Naive thymus-derived CD4-positive, alpha-beta T cell (primary cell): ENCODE data around the gene ACACA. TPM values are rescaled to one million over a fixed set of nuclear protein-coding genes. Genes with fewer than 3 reads are reported as not detected.
A peak's percentile ranks its signal among the peaks of the same experiment; 100 is the strongest.

Source experiments
- ATAC-seq: fragments of 150-1000 bp; cut with Tn5 transposase; 2 replicates; pipeline ENCODE4 v1.10.0; 2021; ENCODE audit warnings: mild to moderate bottlenecking, moderate library complexity
- CTCF ChIA-PET: fragments of 350-600 bp; sonication (Branson Sonifier 250); formaldehyde crosslinking; loops from one replicate; lab custom pipeline; 2021; ENCODE audit warnings: antibody characterized with exemption; lab: Charles Lee
- POLR2A ChIA-PET: fragments of 350-600 bp; sonication (Branson Sonifier 250); formaldehyde crosslinking; loops from one replicate; lab custom pipeline; 2021; ENCODE audit warnings: antibody characterized with exemption, inconsistent platforms; lab: Charles Lee
- DNase-seq, 9 donors: peaks; one replicate each; pipeline versions ENCODE4 v3.0.0 to v3.0.0-alpha.2; 2020 to 2022; ENCODE audit warnings: mixed read lengths in 1 of 9
- H3K27ac ChIP-seq: one replicate; pipeline ENCODE4 v1.7.0; 2013; ENCODE audit warnings: mild to moderate bottlenecking, low read depth, low read length, moderate library complexity
- H3K27me3 ChIP-seq, 2 donors: one replicate each; pipeline ENCODE4 v1.7.0; 2013; ENCODE audit warnings: low read length in 2 of 2, mild to moderate bottlenecking in 2 of 2, moderate library complexity in 2 of 2; ENCODE audit not compliant: control insufficient read depth in 2 of 2, insufficient read depth in 2 of 2
- H3K36me3 ChIP-seq, 3 experiments: 1 replicate in 2 of 3; 2 replicates in 1 of 3; pipeline ENCODE4 v1.7.0; 2013; ENCODE audit warnings: low read length in 3 of 3, mild to moderate bottlenecking in 3 of 3, moderate library complexity in 1 of 3; ENCODE audit not compliant: insufficient read depth in 3 of 3, control insufficient read depth in 2 of 3
- H3K4me1 ChIP-seq, 2 donors: one replicate each; pipeline ENCODE4 v1.7.0; 2013; ENCODE audit warnings: low read length in 2 of 2, mild to moderate bottlenecking in 2 of 2, moderate library complexity in 1 of 2; ENCODE audit not compliant: control insufficient read depth in 2 of 2, insufficient read depth in 2 of 2
- H3K4me3 ChIP-seq: 2 replicates; pipeline ENCODE4 v1.7.0; 2013; ENCODE audit warnings: mild to moderate bottlenecking, low read length
- H3K9me3 ChIP-seq, 3 experiments: 1 replicate in 2 of 3; 2 replicates in 1 of 3; pipeline ENCODE4 v1.7.0; 2013; ENCODE audit warnings: low read length in 3 of 3; ENCODE audit not compliant: control insufficient read depth in 2 of 3
- H3K27ac Mint-ChIP-seq, 9 donors: one replicate each; pipeline ENCODE4 v1.8.0; 2020 to 2022; ENCODE audit warnings: mixed read lengths in 9 of 9, mild to moderate bottlenecking in 8 of 9, moderate library complexity in 5 of 9, inconsistent platforms in 2 of 9
- H3K27me3 Mint-ChIP-seq, 5 donors: one replicate each; pipeline ENCODE4 v1.8.0; 2021 to 2022; ENCODE audit warnings: mixed read lengths in 5 of 5, mild to moderate bottlenecking in 1 of 5
- H3K36me3 Mint-ChIP-seq, 5 donors: one replicate each; pipeline ENCODE4 v1.8.0; 2020 to 2022; ENCODE audit warnings: mixed read lengths in 5 of 5, mild to moderate bottlenecking in 3 of 5, inconsistent platforms in 1 of 5
- H3K4me1 Mint-ChIP-seq, 7 donors: one replicate each; pipeline ENCODE4 v1.8.0; 2020 to 2022; ENCODE audit warnings: mixed read lengths in 7 of 7, mild to moderate bottlenecking in 3 of 7, inconsistent platforms in 1 of 7
- H3K4me3 Mint-ChIP-seq, 10 donors: one replicate each; pipeline ENCODE4 v1.8.0; 2020 to 2022; ENCODE audit warnings: mild to moderate bottlenecking in 10 of 10, mixed read lengths in 10 of 10, moderate library complexity in 6 of 10, inconsistent platforms in 2 of 10
- H3K9me3 Mint-ChIP-seq, 11 donors: one replicate each; pipeline ENCODE4 v1.8.0; 2020 to 2022; ENCODE audit warnings: mixed read lengths in 11 of 11, mild to moderate bottlenecking in 4 of 11, inconsistent platforms in 1 of 11, moderate library complexity in 1 of 11
- intact Hi-C, 2 donors: fragments of 100-400 bp; cut with micrococcal nuclease; formaldehyde crosslinking; loops; one replicate each; pipeline ENCODE4 v1.15.1; 2023
- polyA plus RNA-seq, 2 donors: library from polyadenylated mRNA; unstranded; fragments of 300-500 nt; fragmentation: Illumina TruSeq; gene quantifications; one replicate each; pipeline ENCODE4 v1.2.3, GENCODE V29; 2021
- total RNA-seq, 6 experiments: library from RNA in 5 of 6; stranded (reverse) in 5 of 6; gene quantifications; 1 replicate in 5 of 6; 2 replicates in 1 of 6; pipeline ENCODE4 v1.2.3 and lab custom pipeline; 2021 to 2026

ACACA gene
- total and polyA plus RNA-seq, 7 experiments from 2014 or later = 6.1 to 47.0 (median 14.5) TPM

- Mint-ChIP-seq H3K27ac (no peak overlapping the region), H3K27me3 (no peaks in the 10 kb centered on the region), H3K36me3 (peaks cover 0 to 31% (median 5%) of the 10 kb centered on the region in 5 donors), H3K4me3 (no peak overlapping the region), H3K9me3 (peaks cover 0 to 2% (median 0%) of the 10 kb centered on the region in 11 donors), H3K4me1 (peaks cover 0 to 3% (median 0%) of the 10 kb centered on the region in 7 donors)
- intact Hi-C loops = no loop called here
- Histone ChIP-seq H3K27ac (no peak overlapping the region), H3K4me1 (no peaks in the 10 kb centered on the region), H3K9me3 (no peaks in the 10 kb centered on the region), H3K4me3 (no peak overlapping the region), H3K36me3 (no peaks in the 10 kb centered on the region), H3K27me3 (no peaks in the 10 kb centered on the region)
- DNase-seq = no peak
- POLR2A ChIA-PET = no interaction called here
- CTCF ChIA-PET = no interaction called here
- ATAC-seq = no peak
Measured at GRCh38 chr17:37214416-37214815, 192.2 kb downstream of the ACACA start.

- CTCF ChIA-PET = interaction anchor here (0.7 kb wide), 1 partner anchor 1204 kb away, joined by 3 read pairs; no protein-coding TSS in a partner anchor
Measured at GRCh38 chr17:37213927-37214326, 192.7 kb downstream of the ACACA start.

GRCh38 chr17:37212179-37212578 is 194.5 kb downstream of the ACACA start:
- H3K4me1 ChIP-seq = no peaks in the 10 kb centered on the region
- CTCF ChIA-PET = interaction anchor here (0.5 to 1.1 kb wide), 3 partner anchors 14 to 675 kb away, joined by 3 to 5 read pairs (median 5); no protein-coding TSS in a partner anchor
- H3K4me1 Mint-ChIP-seq = peaks cover 0 to 3% (median 0%) of the 10 kb centered on the region in 7 donors
- no peak for DNase-seq
- H3K27ac ChIP-seq = no peak overlapping the region
- no peaks in the 10 kb centered on the region for H3K27me3 Mint-ChIP-seq
- intact Hi-C loops = no loop called here
- no peak overlapping the region for H3K4me3 Mint-ChIP-seq
- POLR2A ChIA-PET = no interaction called here
- peaks cover 0 to 2% (median 0%) of the 10 kb centered on the region in 11 donors for H3K9me3 Mint-ChIP-seq
- H3K4me3 ChIP-seq = no peak overlapping the region
- no peaks in the 10 kb centered on the region for H3K27me3 ChIP-seq
- peaks cover 0 to 41% (median 7%) of the 10 kb centered on the region in 5 donors for H3K36me3 Mint-ChIP-seq
- no peaks in the 10 kb centered on the region for H3K36me3 ChIP-seq
- no peak overlapping the region for H3K27ac Mint-ChIP-seq
- no peak for ATAC-seq
- H3K9me3 ChIP-seq = no peaks in the 10 kb centered on the region

More at GRCh38 chr17:37213927-37214326, 192.7 kb downstream of the ACACA start:
- H3K9me3 ChIP-seq = no peaks in the 10 kb centered on the region
- no peak for ATAC-seq
- peaks cover 0 to 31% (median 5%) of the 10 kb centered on the region in 5 donors for H3K36me3 Mint-ChIP-seq
- H3K27ac ChIP-seq = no peak overlapping the region
- H3K4me1 Mint-ChIP-seq = peaks cover 0 to 3% (median 0%) of the 10 kb centered on the region in 7 donors
- intact Hi-C loops = no loop called here
- no peaks in the 10 kb centered on the region for H3K36me3 ChIP-seq
- H3K27me3 ChIP-seq = no peaks in the 10 kb centered on the region
- no peak overlapping the region for H3K4me3 ChIP-seq
- no peak overlapping the region for H3K4me3 Mint-ChIP-seq
- no peak for DNase-seq
- POLR2A ChIA-PET = no interaction called here
- H3K9me3 Mint-ChIP-seq = peaks cover 0 to 2% (median 0%) of the 10 kb centered on the region in 11 donors
- H3K27me3 Mint-ChIP-seq = no peaks in the 10 kb centered on the region
- H3K27ac Mint-ChIP-seq = no peak overlapping the region
- H3K4me1 ChIP-seq = no peaks in the 10 kb centered on the region

- peaks cover 0 to 3% (median 0%) of the 10 kb centered on the region in 7 donors for H3K4me1 Mint-ChIP-seq
- Histone ChIP-seq H3K9me3 (no peaks in the 10 kb centered on the region), H3K27me3 (no peaks in the 10 kb centered on the region), H3K4me1 (no peaks in the 10 kb centered on the region), H3K4me3 (no peak overlapping the region), H3K27ac (no peak overlapping the region), H3K36me3 (no peaks in the 10 kb centered on the region)
- ATAC-seq = no peak
- no peak overlapping the region for H3K27ac Mint-ChIP-seq
- intact Hi-C loops = no loop called here
- H3K4me3 Mint-ChIP-seq = no peak overlapping the region
- ChIA-PET CTCF (interaction anchor here (1.1 kb wide), 1 partner anchor 29 kb away, joined by 5 read pairs; no protein-coding TSS in a partner anchor), POLR2A (no interaction called here)
- peaks cover 0 to 2% (median 0%) of the 10 kb centered on the region in 11 donors for H3K9me3 Mint-ChIP-seq
- H3K36me3 Mint-ChIP-seq = peaks cover 0 to 43% (median 13%) of the 10 kb centered on the region in 5 donors
- H3K27me3 Mint-ChIP-seq = no peaks in the 10 kb centered on the region
- no peak for DNase-seq
Measured at GRCh38 chr17:37211136-37211535, 195.5 kb downstream of the ACACA start.

- no peak for ATAC-seq
- intact Hi-C loops = no loop called here
- H3K27ac Mint-ChIP-seq = no peak overlapping the region
- ChIA-PET CTCF (interaction anchor here (0.6 kb wide), 1 partner anchor 29 kb away, joined by 3 read pairs; no protein-coding TSS in a partner anchor), POLR2A (no interaction called here)
- DNase-seq = no peak
- peaks cover 11 to 51% (median 21%) of the 10 kb centered on the region in 5 donors for H3K36me3 Mint-ChIP-seq
- no peaks in the 10 kb centered on the region for H3K9me3 Mint-ChIP-seq
- Histone ChIP-seq H3K27ac (no peak overlapping the region), H3K36me3 (peaks cover 0 to 20% (median 0%) of the 10 kb centered on the region in 3 experiments), H3K4me3 (no peak overlapping the region), H3K9me3 (no peaks in the 10 kb centered on the region), H3K4me1 (no peaks in the 10 kb centered on the region), H3K27me3 (no peaks in the 10 kb centered on the region)
- peaks cover 0 to 3% (median 0%) of the 10 kb centered on the region in 7 donors for H3K4me1 Mint-ChIP-seq
- no peak overlapping the region for H3K4me3 Mint-ChIP-seq
- no peaks in the 10 kb centered on the region for H3K27me3 Mint-ChIP-seq
Measured at GRCh38 chr17:37207103-37207502, 199.5 kb downstream of the ACACA start.

- peaks cover 0 to 20% (median 0%) of the 10 kb centered on the region in 3 experiments for H3K36me3 ChIP-seq
- CTCF ChIA-PET = no interaction called here
- ATAC-seq (no peak), DNase-seq (no peak)
- no peaks in the 10 kb centered on the region for H3K27me3 ChIP-seq
- Mint-ChIP-seq H3K4me3 (no peak overlapping the region), H3K27ac (no peak overlapping the region), H3K36me3 (peaks cover 11 to 50% (median 24%) of the 10 kb centered on the region in 5 donors), H3K27me3 (no peaks in the 10 kb centered on the region), H3K4me1 (peaks cover 0 to 3% (median 0%) of the 10 kb centered on the region in 7 donors), H3K9me3 (no peaks in the 10 kb centered on the region)
- no peak overlapping the region for H3K4me3 ChIP-seq
- no peaks in the 10 kb centered on the region for H3K9me3 ChIP-seq
- H3K27ac ChIP-seq = no peak overlapping the region
- intact Hi-C loops = no loop called here
- POLR2A ChIA-PET = no interaction called here
- no peaks in the 10 kb centered on the region for H3K4me1 ChIP-seq
Measured at GRCh38 chr17:37206299-37206698, 200.3 kb downstream of the ACACA start.

- POLR2A ChIA-PET = no interaction called here
Measured at GRCh38 chr17:37200497-37200896, 206.1 kb downstream of the ACACA start.

More at GRCh38 chr17:37200497-37200896, 206.1 kb downstream of the ACACA start:
- Mint-ChIP-seq H3K36me3 (peaks cover 9 to 42% (median 17%) of the 10 kb centered on the region in 5 donors), H3K4me3 (no peak overlapping the region), H3K4me1 (no peaks in the 10 kb centered on the region), H3K27ac (peak overlapping the region in 1 of 9 donors; percentile 46), H3K9me3 (no peaks in the 10 kb centered on the region), H3K27me3 (no peaks in the 10 kb centered on the region)
- no peak for ATAC-seq
- no peaks in the 10 kb centered on the region for H3K27me3 ChIP-seq
- H3K4me3 ChIP-seq = no peak overlapping the region
- no peaks in the 10 kb centered on the region for H3K4me1 ChIP-seq
- DNase-seq = no peak
- H3K9me3 ChIP-seq = no peaks in the 10 kb centered on the region
- H3K36me3 ChIP-seq = peaks cover 0 to 16% (median 0%) of the 10 kb centered on the region in 3 experiments
- no peak overlapping the region for H3K27ac ChIP-seq
- CTCF ChIA-PET = no interaction called here
- intact Hi-C loops = no loop called here
